Parathyroid adenoma (tissue), 2 donors: ENCODE results near the gene KRT33B.

Source experiments
- H2AFZ ChIP-seq: fragments of 300-600 bp; sonication (generic); one replicate; pipeline ENCODE4 v1.7.0; 2017; ENCODE audit warnings: antibody characterized with exemption, mild to moderate bottlenecking
- H3K27ac ChIP-seq: fragments of 300-600 bp; sonication (generic); one replicate; pipeline ENCODE4 v1.7.0; 2017
- H3K27me3 ChIP-seq: fragments of 300-600 bp; sonication (generic); one replicate; pipeline ENCODE4 v1.7.0; 2017; ENCODE audit warnings: low read length; ENCODE audit not compliant: control insufficient read depth, insufficient read depth
- H3K36me3 ChIP-seq: fragments of 300-600 bp; sonication (generic); one replicate; pipeline ENCODE4 v1.7.0; 2017; ENCODE audit warnings: low read length; ENCODE audit not compliant: control insufficient read depth, insufficient read depth
- H3K4me1 ChIP-seq: fragments of 300-600 bp; sonication (generic); one replicate; pipeline ENCODE4 v1.7.0; 2017; ENCODE audit warnings: control low read depth
- H3K4me2 ChIP-seq: fragments of 300-600 bp; sonication (generic); one replicate; pipeline ENCODE4 v1.7.0; 2017; ENCODE audit warnings: low read length
- H3K4me3 ChIP-seq: fragments of 300-600 bp; sonication (generic); one replicate; pipeline ENCODE4 v1.7.0; 2017; ENCODE audit warnings: low read depth, low read length
- H3K79me2 ChIP-seq: fragments of 300-600 bp; sonication (generic); one replicate; pipeline ENCODE4 v1.7.0; 2017; ENCODE audit warnings: control low read depth
- H3K9ac ChIP-seq: fragments of 300-600 bp; sonication (generic); one replicate; pipeline ENCODE4 v1.7.0; 2017; ENCODE audit warnings: mild to moderate bottlenecking
- H3K9me3 ChIP-seq: fragments of 300-600 bp; sonication (generic); one replicate; pipeline ENCODE4 v1.7.0; 2017; ENCODE audit warnings: low read length; ENCODE audit not compliant: control insufficient read depth
- CTCF ChIP-seq: fragments of 300-600 bp; sonication (generic); IDR thresholded peaks from one replicate; pipeline ENCODE4 v1.7.0; 2017; ENCODE audit warnings: antibody characterized with exemption, mild to moderate bottlenecking
- donor health status: primary hyperparathyroidism.

The KRT33B gene

GRCh38 chr17:41369713-41370112 is at the start of gene KRT33B:
Gene KRT33B, minus strand, starts transcription at chr17:41369813. Its CDS starts 63 bp downstream, at chr17:41369750.
- H3K9ac ChIP-seq = no peak within 1 kb of the TSS
- no peak for TF ChIP-seq CTCF
- no peaks in the 10 kb centered on the region for H3K9me3 ChIP-seq
- H2AFZ ChIP-seq = no peak within 1 kb of the TSS
- H3K79me2 ChIP-seq = no peaks in the 10 kb centered on the region
- H3K4me2 ChIP-seq = no peak within 1 kb of the TSS
- H3K4me3 ChIP-seq = no peak within 1 kb of the TSS
- H3K36me3 ChIP-seq = no peaks in the 10 kb centered on the region
- no peak within 1 kb of the TSS for H3K27ac ChIP-seq
- no peaks in the 10 kb centered on the region for H3K27me3 ChIP-seq
- H3K4me1 ChIP-seq = no peaks in the 10 kb centered on the region

GRCh38 chr17:41418116-41418860 is 48.7 kb upstream of the KRT33B start:
- Histone ChIP-seq H3K9me3 (no peaks in the 10 kb centered on the region), H3K36me3 (no peaks in the 10 kb centered on the region), H2AFZ (no peak overlapping the region), H3K4me1 (no peaks in the 10 kb centered on the region), H3K79me2 (no peaks in the 10 kb centered on the region), H3K4me3 (no peak overlapping the region), H3K27me3 (no peaks in the 10 kb centered on the region), H3K9ac (no peak overlapping the region), H3K27ac (no peak overlapping the region), H3K4me2 (no peak overlapping the region)
- TF ChIP-seq CTCF = no peak

GRCh38 chr17:41417576-41418015 is 48.0 kb upstream of the KRT33B start:
- peak; percentile 23 for TF ChIP-seq CTCF
- no peak overlapping the region for H3K4me2 ChIP-seq
- no peaks in the 10 kb centered on the region for H3K36me3 ChIP-seq
- no peak overlapping the region for H2AFZ ChIP-seq
- no peak overlapping the region for H3K4me3 ChIP-seq
- H3K27me3 ChIP-seq = no peaks in the 10 kb centered on the region
- no peaks in the 10 kb centered on the region for H3K9me3 ChIP-seq
- H3K4me1 ChIP-seq = no peaks in the 10 kb centered on the region
- H3K27ac ChIP-seq = no peak overlapping the region
- no peak overlapping the region for H3K9ac ChIP-seq
- H3K79me2 ChIP-seq = no peaks in the 10 kb centered on the region

DNA sequence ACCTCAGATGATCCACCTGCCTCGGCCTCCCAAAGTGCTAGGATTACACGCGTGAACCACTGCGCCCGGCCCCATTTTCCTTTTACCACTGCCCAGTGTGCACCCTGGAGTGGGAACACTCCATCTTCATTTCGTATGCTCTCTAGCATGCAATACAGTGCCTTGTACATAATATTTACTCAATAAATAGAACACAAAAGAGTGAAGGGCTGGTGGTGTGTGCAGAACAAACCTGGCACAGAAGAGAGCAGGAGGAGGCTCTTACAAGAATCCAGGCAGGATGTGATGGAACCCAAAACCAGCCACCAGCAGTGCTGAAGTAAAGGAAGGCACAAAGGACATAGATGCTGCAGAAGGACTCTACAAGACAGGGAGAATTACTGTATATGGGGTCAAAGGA is 47.5 kb upstream of the KRT33B start:
- H3K36me3 ChIP-seq = no peaks in the 10 kb centered on the region

More for the DNA sequence above, 47.5 kb upstream of the KRT33B start:
- Histone ChIP-seq H3K27ac (no peak overlapping the region), H2AFZ (no peak overlapping the region), H3K27me3 (no peaks in the 10 kb centered on the region), H3K9ac (no peak overlapping the region), H3K79me2 (no peaks in the 10 kb centered on the region), H3K4me2 (no peak overlapping the region), H3K4me1 (no peaks in the 10 kb centered on the region), H3K4me3 (no peak overlapping the region), H3K9me3 (no peaks in the 10 kb centered on the region)
- no peak for TF ChIP-seq CTCF
